Fibroblast of lung (primary cell): ENCODE data around the gene ZNF728. TPM values are rescaled to one million over a fixed set of nuclear protein-coding genes. Genes with fewer than 3 reads are reported as not detected.

ENCODE experiments used
- DNase-seq, 2 donors: peaks; one replicate each; pipeline versions ENCODE4 v3.0.0 to v3.0.0-alpha.2; 2010; ENCODE audit warnings: low read depth in 2 of 2
- H2AFZ ChIP-seq: 2 replicates; pipeline ENCODE4 v1.5.1; 2012; ENCODE audit warnings: low read length, control low read depth, inconsistent platforms
- H3K27ac ChIP-seq: 2 replicates; pipeline ENCODE4 v1.5.1; 2011; ENCODE audit warnings: low read length, control low read depth; ENCODE audit not compliant: insufficient read depth
- H3K27me3 ChIP-seq: 2 replicates; pipeline ENCODE4 v1.5.1; 2011; ENCODE audit warnings: mild to moderate bottlenecking, low read length; ENCODE audit not compliant: control insufficient read depth, insufficient read depth
- H3K36me3 ChIP-seq: 2 replicates; pipeline ENCODE4 v1.5.1; 2011; ENCODE audit warnings: low read length; ENCODE audit not compliant: control insufficient read depth, insufficient read depth
- H3K4me1 ChIP-seq: 2 replicates; pipeline ENCODE4 v1.5.1; 2011; ENCODE audit warnings: low read length; ENCODE audit not compliant: control insufficient read depth, insufficient read depth; ENCODE audit errors: extremely low read depth
- H3K4me2 ChIP-seq: 2 replicates; pipeline ENCODE4 v1.5.1; 2011; ENCODE audit warnings: low read length, control low read depth; ENCODE audit not compliant: insufficient read depth; ENCODE audit errors: extremely low read depth
- H3K4me3 ChIP-seq, 4 experiments: fragments of 200-600 bp in 1 of 4; sonication (generic) in 1 of 4; replicated peaks in 1 of 4; 2 replicates each; pipeline ENCODE4 v1.5.1; 2011 to 2016; ENCODE audit warnings: low read length in 4 of 4, low read depth in 3 of 4, mild to moderate bottlenecking in 3 of 4, control low read depth in 2 of 4, inconsistent platforms in 1 of 4, mixed read lengths in 1 of 4; ENCODE audit not compliant: insufficient read depth in 1 of 4; ENCODE audit errors: control extremely low read depth in 1 of 4
- H3K79me2 ChIP-seq: 2 replicates; pipeline ENCODE4 v1.5.1; 2012; ENCODE audit warnings: mild to moderate bottlenecking, low read length, inconsistent platforms; ENCODE audit not compliant: control insufficient read depth, insufficient read depth
- H3K9ac ChIP-seq: 2 replicates; pipeline ENCODE4 v1.5.1; 2011; ENCODE audit warnings: mild to moderate bottlenecking, low read length, control low read depth; ENCODE audit not compliant: insufficient read depth
- H3K9me3 ChIP-seq: 2 replicates; pipeline ENCODE4 v1.5.1; 2012; ENCODE audit warnings: low read depth, low read length; ENCODE audit not compliant: control insufficient read depth, insufficient read depth
- H4K20me1 ChIP-seq: 2 replicates; pipeline ENCODE4 v1.5.1; 2011; ENCODE audit warnings: low read length; ENCODE audit not compliant: control insufficient read depth, insufficient read depth; ENCODE audit errors: extremely low read depth
- EZH2 ChIP-seq: IDR thresholded peaks from 2 replicates; pipeline ENCODE4 v1.5.1; 2012; ENCODE audit warnings: low read length, control low read depth, mild to moderate bottlenecking; ENCODE audit errors: missing control alignments
- polyA minus RNA-seq: library from RNA; depleted of rRNA, polyadenylated mRNA; stranded (reverse); fragments of >200 nt; gene quantifications from 2 replicates; pipeline ENCODE4 v1.2.3, GENCODE V29; 2011; ENCODE audit warnings: low replicate concordance
- polyA plus RNA-seq, 2 donors: library from polyadenylated mRNA; depleted of rRNA in 1 of 2; stranded (reverse) in 1 of 2; unstranded in 1 of 2; fragments of >200 nt; gene quantifications; 2 replicates each; pipeline ENCODE4 v1.2.1, GENCODE V29; 2011 to 2012; ENCODE audit warnings: missing spikeins in 1 of 2
- total RNA-seq: library from RNA; depleted of rRNA; stranded (reverse); fragments of >200 nt; gene quantifications from 2 replicates; pipeline ENCODE4 v1.2.1, GENCODE V29; 2014
- TF ChIP-seq, protein P1 (sequence below), 2 donors: IDR thresholded peaks in 1 of 2; conservative IDR thresholded peaks in 1 of 2; 1 replicate in 1 of 2; 2 replicates in 1 of 2; pipeline ENCODE4 v1.5.1; 2011 to 2012; ENCODE audit warnings: low read length in 2 of 2, control low read depth in 1 of 2, inconsistent platforms in 1 of 2, low read depth in 1 of 2, mild to moderate bottlenecking in 1 of 2

Gene ZNF728
- total RNA-seq (0.51 and 1.8 TPM in 2 replicates), polyA plus RNA-seq (not detected in 2 replicates), polyA minus RNA-seq (not detected in 2 replicates)
- not detected in 2 replicates for polyA plus RNA-seq (2012)

DNA sequence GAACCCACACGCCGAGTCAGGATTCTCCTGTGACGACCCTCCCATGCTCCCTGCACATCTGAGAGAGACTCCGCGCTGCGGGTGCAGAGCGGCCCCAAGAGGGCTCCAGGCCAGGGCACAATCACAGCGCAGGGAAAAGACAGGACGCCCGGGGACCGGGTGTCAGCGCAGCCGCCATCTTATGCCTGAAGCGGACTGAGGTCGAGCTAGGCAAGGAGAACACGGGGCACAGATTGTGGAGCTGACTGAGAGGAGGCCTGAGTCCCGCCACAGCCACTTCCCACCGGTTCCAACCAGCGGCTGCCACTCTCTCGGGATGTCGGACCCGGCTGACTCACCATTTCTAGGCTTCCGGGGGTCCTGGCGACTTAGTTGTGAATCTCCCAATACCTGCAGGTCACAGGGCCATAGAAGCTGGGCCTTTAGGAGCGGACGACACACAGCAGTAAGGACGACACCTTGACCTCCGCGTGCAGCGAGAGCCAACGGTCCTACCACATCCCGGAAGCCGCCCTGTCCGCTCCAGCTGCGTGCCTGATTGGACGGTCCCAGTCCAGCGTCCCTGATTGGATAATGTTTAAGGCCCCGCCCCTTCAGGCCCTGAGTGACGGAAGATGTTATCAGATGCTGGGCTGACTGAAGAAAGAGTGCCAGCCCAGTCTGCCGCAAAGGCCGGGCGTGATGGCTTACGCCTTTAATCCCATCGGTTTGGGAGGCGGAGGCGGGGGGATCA is at the start of gene ZNF728:
Gene ZNF728 (minus strand): TSS at position 487 of the 733 bp plus-strand sequence. CDS start 146 bp downstream, at position 341.
- Histone ChIP-seq H3K4me2 (no peak within 1 kb of the TSS), H3K79me2 (no peaks in the 10 kb centered on the region), H3K9me3 (no peaks in the 10 kb centered on the region), H3K9ac (no peak within 1 kb of the TSS), H3K36me3 (no peaks in the 10 kb centered on the region), H3K4me3 (peak within 1 kb of the TSS in 1 of 4 experiments; percentile 14), H3K27ac (no peak within 1 kb of the TSS), H4K20me1 (no peaks in the 10 kb centered on the region), H2AFZ (no peak within 1 kb of the TSS), H3K4me1 (no peaks in the 10 kb centered on the region), H3K27me3 (no peaks in the 10 kb centered on the region)
- TF ChIP-seq, protein P1, sequence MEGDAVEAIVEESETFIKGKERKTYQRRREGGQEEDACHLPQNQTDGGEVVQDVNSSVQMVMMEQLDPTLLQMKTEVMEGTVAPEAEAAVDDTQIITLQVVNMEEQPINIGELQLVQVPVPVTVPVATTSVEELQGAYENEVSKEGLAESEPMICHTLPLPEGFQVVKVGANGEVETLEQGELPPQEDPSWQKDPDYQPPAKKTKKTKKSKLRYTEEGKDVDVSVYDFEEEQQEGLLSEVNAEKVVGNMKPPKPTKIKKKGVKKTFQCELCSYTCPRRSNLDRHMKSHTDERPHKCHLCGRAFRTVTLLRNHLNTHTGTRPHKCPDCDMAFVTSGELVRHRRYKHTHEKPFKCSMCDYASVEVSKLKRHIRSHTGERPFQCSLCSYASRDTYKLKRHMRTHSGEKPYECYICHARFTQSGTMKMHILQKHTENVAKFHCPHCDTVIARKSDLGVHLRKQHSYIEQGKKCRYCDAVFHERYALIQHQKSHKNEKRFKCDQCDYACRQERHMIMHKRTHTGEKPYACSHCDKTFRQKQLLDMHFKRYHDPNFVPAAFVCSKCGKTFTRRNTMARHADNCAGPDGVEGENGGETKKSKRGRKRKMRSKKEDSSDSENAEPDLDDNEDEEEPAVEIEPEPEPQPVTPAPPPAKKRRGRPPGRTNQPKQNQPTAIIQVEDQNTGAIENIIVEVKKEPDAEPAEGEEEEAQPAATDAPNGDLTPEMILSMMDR (conservative IDR thresholded peaks at IDR 0.05 in 1 of 2, IDR thresholded peaks at IDR 0.05 in 1 of 2; ENCODE audit: low read depth in 1 of 2, low read length in 2 of 2): no peak
- TF ChIP-seq EZH2: no peak
- DNase-seq: no peak

DNA sequence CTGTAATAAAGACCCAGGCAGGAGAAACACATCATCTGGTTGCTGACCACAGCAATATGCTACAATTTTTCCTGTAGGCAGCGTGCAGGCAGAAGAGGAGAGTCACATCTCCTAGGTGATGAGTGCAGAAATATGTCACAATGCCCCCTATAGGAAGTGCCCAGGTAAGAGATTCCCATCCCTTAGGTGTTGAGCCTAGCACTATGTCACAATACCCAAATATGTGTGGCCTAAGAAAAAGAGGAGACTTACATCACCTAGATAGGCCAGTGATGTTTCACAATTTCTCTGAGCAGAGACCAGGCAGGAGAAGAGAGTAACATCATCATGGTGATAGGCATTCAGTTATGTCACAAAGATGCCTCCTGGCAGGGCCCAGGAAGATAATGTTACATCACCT is 49.4 kb upstream of the ZNF728 start:
- Histone ChIP-seq H3K36me3 (no peaks in the 10 kb centered on the region), H3K4me1 (no peaks in the 10 kb centered on the region), H3K79me2 (no peaks in the 10 kb centered on the region), H3K27me3 (no peaks in the 10 kb centered on the region), H3K4me2 (no peak overlapping the region), H2AFZ (no peak overlapping the region), H3K27ac (no peak overlapping the region), H4K20me1 (no peaks in the 10 kb centered on the region), H3K9me3 (no peaks in the 10 kb centered on the region), H3K4me3 (no peak overlapping the region), H3K9ac (no peak overlapping the region)
- TF ChIP-seq, protein P1 (conservative IDR thresholded peaks at IDR 0.05 in 1 of 2, IDR thresholded peaks at IDR 0.05 in 1 of 2; ENCODE audit: low read depth in 1 of 2, low read length in 2 of 2): no peak
- no peak for TF ChIP-seq EZH2
- DNase-seq: no peak

DNA sequence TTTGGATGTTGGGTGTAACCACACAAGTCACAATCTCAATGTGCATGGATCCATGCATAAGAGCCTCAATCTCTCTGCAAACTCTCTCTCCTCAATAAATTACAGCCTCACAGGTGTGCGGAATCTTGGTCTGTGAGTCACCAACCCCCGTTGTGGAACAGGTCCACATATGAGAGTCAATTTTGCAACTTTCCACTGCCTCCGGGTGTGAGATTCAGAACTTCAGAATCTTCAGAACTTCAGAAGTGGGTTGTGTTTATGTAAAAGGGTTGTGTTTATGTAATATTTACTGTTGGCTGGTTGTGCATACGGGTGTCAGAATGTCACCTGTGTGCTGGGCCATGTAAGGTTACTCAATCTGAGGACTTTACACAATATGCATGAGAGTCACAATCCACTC is 46.3 kb upstream of the ZNF728 start:
- H3K27me3 ChIP-seq: no peaks in the 10 kb centered on the region
- H3K4me1 ChIP-seq: no peaks in the 10 kb centered on the region
- H3K4me2 ChIP-seq: no peak overlapping the region
- no peak overlapping the region for H3K9ac ChIP-seq
- no peaks in the 10 kb centered on the region for H3K36me3 ChIP-seq
- TF ChIP-seq EZH2: no peak
- TF ChIP-seq, protein P1 (conservative IDR thresholded peaks at IDR 0.05 in 1 of 2, IDR thresholded peaks at IDR 0.05 in 1 of 2; ENCODE audit: low read depth in 1 of 2, low read length in 2 of 2): no peak
- DNase-seq: no peak
- no peaks in the 10 kb centered on the region for H3K9me3 ChIP-seq
- no peaks in the 10 kb centered on the region for H4K20me1 ChIP-seq
- no peak overlapping the region for H3K4me3 ChIP-seq
- H3K27ac ChIP-seq: no peak overlapping the region
- no peaks in the 10 kb centered on the region for H3K79me2 ChIP-seq
- H2AFZ ChIP-seq: no peak overlapping the region
